Subcutaneous abdominal adipose tissue (tissue), 5 donors: ENCODE results near the gene ENTPD8.
"Not testable (repeated sequence)": the region's sequence is repeated elsewhere in the genome, so short reads cannot be mapped to it uniquely, and the experiment has no call there.

Experiments used
- H3K27ac ChIP-seq: one replicate; pipeline ENCODE4 v1.7.0; 2013; ENCODE audit warnings: low read depth, mild to moderate bottlenecking, inconsistent platforms, low read length, moderate library complexity
- H3K27me3 ChIP-seq, 5 donors: one replicate each; pipeline ENCODE4 v1.7.0; 2013; ENCODE audit warnings: low read length in 5 of 5, inconsistent platforms in 1 of 5; ENCODE audit not compliant: control insufficient read depth in 5 of 5, insufficient read depth in 4 of 5
- H3K36me3 ChIP-seq, 5 donors: one replicate each; pipeline ENCODE4 v1.7.0; 2013; ENCODE audit warnings: low read length in 5 of 5; ENCODE audit not compliant: control insufficient read depth in 5 of 5, insufficient read depth in 5 of 5
- H3K4me1 ChIP-seq, 5 donors: one replicate each; pipeline ENCODE4 v1.7.0; 2013; ENCODE audit warnings: low read length in 5 of 5, mild to moderate bottlenecking in 3 of 5, moderate library complexity in 1 of 5; ENCODE audit not compliant: control insufficient read depth in 5 of 5, insufficient read depth in 5 of 5
- H3K4me3 ChIP-seq, 5 donors: one replicate each; pipeline ENCODE4 v1.7.0; 2013; ENCODE audit warnings: low read length in 5 of 5, low read depth in 1 of 5
- H3K9ac ChIP-seq, 5 donors: one replicate each; pipeline ENCODE4 v1.7.0; 2013; ENCODE audit warnings: low read length in 5 of 5, mild to moderate bottlenecking in 4 of 5, moderate library complexity in 3 of 5
- H3K9me3 ChIP-seq, 5 donors: one replicate each; pipeline ENCODE4 v1.7.0; 2013; ENCODE audit warnings: low read length in 5 of 5; ENCODE audit not compliant: control insufficient read depth in 5 of 5
- donor health status: healthy.
- donor health status: healthy.
- donor health status: healthy.
- donor health status: healthy.
- donor health status: healthy.

ENTPD8 gene

DNA sequence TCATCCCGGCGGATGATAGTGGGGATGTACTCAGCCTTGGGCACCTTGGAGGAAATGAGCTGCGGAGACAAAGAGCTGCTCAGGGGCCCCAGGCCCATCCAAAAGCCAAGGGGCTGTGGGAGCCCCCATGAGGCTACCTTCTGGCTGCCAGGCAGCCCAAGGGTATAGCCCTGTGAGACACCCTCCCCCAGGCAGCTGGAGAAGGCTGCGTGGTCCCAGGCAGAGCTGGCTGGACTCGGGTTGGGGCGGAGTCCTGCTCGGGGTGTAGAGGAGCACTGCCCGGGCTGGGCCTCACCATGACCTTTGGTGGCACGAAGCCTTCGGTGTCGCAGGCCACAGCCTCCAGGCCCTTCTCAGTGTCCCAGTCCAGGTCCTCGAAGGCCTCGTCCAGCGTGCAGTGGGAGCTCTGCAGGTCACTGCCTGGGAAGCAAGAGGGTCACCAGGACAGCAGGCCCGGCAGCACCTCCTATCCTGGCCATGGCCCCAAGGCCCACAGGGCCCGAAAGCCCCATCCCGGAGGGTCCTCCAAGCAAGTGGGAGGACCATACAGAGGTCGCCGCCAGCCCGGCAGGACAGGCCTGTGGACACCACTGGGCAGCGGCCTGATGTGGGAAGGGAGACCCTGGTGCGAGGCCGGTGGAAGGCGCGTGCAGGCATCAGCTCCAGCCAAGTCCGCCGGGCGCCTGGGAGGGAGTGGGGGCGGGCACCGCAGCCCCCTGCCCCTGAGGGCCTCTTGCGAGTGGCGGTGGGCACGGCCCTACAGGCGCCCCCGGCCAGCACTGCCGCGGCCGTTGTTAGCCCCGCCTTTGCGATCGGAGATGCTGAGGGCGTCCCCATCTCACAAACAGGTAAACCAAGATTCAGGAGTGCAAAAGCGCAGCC, 11.8 kb upstream of the ENTPD8 start:
- peaks cover 0 to 32% (median 16%) of the 10 kb centered on the region in 5 donors for H3K36me3 ChIP-seq
- no peaks in the 10 kb centered on the region for H3K27me3 ChIP-seq
- H3K4me3 ChIP-seq, result peak overlapping the region in 3 of 5 donors; percentile 39 to 46 (median 44)
- no peak overlapping the region for H3K27ac ChIP-seq
- H3K9me3 ChIP-seq, result no peaks in the 10 kb centered on the region
- H3K9ac ChIP-seq, result peak overlapping the region in 1 of 5 donors; percentile 35
- peaks cover 0 to 43% (median 30%) of the 10 kb centered on the region in 5 donors for H3K4me1 ChIP-seq

DNA sequence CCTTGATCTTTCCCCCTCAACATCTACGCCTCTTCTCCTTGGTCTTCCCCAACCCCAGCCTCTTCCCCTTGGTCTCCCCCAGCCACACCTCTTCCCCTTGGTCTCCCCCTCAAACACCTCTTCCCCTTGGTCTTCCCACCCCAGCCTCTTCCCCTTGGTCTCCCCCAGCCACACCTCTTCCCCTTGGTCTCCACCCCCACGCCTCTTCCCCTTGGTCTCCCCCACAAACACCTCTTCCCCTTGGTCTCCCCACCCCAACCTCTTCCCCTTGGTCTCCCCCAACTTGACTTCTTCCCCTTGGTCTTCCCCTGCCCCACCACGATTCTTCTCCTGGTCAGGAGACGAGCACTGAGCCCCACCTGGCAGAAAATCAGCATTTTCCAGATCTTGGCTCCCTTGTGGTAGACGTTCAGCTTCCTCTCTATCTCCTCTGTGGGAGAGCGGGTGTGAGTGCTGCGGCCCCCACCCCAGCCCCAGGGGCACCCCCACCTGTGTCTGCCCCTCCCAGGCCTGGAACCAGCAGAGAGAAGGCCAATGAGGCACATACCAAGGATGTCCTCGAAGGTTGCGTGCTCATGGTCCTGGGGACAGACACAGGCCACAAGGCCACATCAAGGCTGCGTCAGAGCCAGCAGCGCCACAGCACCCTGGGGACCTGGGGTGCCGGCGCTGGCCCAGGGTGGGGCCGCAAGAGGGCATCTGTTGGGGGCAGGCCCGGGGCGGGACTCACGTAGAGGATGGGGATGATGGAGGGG, 11.0 kb upstream of the ENTPD8 start:
- H3K27me3 ChIP-seq, result no peaks in the 10 kb centered on the region
- no peak overlapping the region for H3K9ac ChIP-seq
- H3K9me3 ChIP-seq, result no peaks in the 10 kb centered on the region
- no peak overlapping the region for H3K4me3 ChIP-seq
- H3K27ac ChIP-seq, result no peak overlapping the region
- H3K36me3 ChIP-seq, result peaks cover 0 to 29% (median 14%) of the 10 kb centered on the region in 5 donors
- peaks cover 0 to 36% (median 29%) of the 10 kb centered on the region in 5 donors for H3K4me1 ChIP-seq

DNA sequence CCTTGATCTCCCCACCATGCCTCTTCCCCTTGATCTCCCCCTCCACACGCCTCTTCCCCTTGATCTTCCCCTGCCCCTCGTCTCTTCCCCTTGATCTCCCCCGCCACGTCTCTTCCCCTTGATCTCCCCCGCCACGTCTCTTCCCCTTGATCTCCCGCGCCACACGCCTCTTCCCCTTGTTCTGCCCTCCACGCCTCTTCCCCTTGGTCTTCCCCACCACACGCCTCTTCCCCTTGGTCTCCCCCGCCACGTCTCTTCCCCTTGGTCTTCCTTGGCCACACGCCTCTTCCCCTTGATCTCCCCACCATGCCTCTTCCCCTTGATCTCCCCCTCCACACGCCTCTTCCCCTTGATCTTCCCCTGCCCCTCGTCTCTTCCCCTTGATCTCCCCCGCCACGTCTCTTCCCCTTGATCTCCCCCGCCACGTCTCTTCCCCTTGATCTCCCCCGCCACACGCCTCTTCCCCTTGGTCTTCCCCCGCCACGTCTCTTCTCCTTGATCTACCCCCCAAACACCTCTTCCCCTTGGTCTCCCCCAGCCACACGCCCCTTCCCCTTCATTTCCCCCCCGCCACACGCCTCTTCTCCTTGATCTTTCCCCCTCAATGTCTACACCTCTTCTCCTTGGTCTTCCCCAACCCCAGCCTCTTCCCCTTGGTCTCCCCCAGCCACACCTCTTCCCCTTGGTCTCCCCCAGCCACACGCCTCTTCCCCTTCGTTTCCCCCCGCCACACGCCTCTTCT, 10.3 kb upstream of the ENTPD8 start:
- peaks cover 0 to 23% (median 11%) of the 10 kb centered on the region in 5 donors for H3K36me3 ChIP-seq
- not testable (repeated sequence) for H3K27me3 ChIP-seq, H3K4me3 ChIP-seq, H3K27ac ChIP-seq, H3K9me3 ChIP-seq, H3K9ac ChIP-seq
- H3K4me1 ChIP-seq, result peaks cover 0 to 39% (median 25%) of the 10 kb centered on the region in 5 donors

DNA sequence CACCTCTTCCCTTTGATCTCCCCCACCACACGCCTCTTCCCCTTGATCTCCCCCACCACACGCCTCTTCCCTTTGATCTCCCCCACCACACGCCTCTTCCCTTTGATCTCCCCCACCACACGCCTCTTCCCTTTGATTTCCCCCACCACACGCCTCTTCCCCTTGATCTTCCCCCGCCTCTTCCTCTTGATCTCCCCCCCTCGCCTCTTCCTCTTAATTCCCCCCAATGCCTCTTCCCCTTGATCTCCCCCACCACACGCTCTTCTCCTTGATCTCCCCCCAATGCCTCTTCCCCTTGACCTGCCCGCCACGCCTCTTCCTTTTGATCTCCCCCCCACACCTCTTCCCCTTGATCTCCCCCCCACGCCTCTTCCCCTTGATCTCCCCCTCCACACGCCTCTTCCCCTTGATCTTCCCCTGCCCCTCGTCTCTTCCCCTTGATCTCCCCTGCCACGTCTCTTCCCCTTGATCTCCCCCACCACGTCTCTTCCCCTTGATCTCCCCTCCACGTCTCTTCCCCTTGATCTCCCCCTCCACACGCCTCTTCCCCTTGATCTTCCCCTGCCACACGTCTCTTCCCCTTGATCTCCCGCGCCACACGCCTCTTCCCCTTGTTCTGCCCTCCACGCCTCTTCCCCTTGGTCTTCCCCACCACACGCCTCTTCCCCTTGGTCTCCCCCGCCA, 9.5 kb upstream of the ENTPD8 start:
- H3K36me3 ChIP-seq, result peaks cover 0 to 22% (median 11%) of the 10 kb centered on the region in 5 donors
- not testable (repeated sequence) for H3K4me3 ChIP-seq, H3K27ac ChIP-seq, H3K9ac ChIP-seq, H3K27me3 ChIP-seq, H3K9me3 ChIP-seq
- peaks cover 0 to 40% (median 21%) of the 10 kb centered on the region in 5 donors for H3K4me1 ChIP-seq

DNA sequence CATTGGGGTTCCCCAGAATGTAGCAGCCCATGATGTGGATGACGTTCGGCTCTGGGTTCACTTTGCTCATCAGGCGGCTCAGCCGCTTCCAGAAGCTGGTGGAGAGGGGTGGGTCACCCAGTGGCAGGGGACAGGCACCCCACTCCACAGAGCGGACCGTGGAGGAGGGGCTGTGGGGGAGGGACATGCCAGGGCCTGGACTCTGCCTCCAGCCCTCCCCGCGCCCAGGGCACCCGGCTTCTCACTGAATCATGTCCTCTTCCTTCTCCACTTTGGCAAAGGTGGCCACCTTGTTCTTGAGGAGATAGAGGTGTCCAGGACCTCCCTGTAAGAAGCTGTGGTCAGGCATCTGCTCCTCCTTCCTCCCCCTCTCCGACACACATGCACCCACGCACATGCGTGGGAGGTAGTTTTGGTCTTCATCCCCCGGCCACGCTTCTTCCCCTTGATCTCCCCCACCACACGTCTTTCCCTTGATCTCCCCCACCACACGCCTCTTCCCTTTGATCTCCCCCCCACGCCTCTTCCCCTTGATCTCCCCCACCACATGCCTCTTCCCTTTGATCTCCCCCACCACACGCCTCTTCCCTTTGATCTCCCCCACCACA, 8.9 kb upstream of the ENTPD8 start:
- Histone ChIP-seq H3K36me3 (peaks cover 0 to 22% (median 11%) of the 10 kb centered on the region in 5 donors), H3K27ac (no peak overlapping the region), H3K9me3 (no peaks in the 10 kb centered on the region), H3K27me3 (peaks cover 0 to 3% (median 0%) of the 10 kb centered on the region in 5 donors), H3K9ac (no peak overlapping the region), H3K4me3 (no peak overlapping the region), H3K4me1 (peaks cover 0 to 40% (median 25%) of the 10 kb centered on the region in 5 donors)

DNA sequence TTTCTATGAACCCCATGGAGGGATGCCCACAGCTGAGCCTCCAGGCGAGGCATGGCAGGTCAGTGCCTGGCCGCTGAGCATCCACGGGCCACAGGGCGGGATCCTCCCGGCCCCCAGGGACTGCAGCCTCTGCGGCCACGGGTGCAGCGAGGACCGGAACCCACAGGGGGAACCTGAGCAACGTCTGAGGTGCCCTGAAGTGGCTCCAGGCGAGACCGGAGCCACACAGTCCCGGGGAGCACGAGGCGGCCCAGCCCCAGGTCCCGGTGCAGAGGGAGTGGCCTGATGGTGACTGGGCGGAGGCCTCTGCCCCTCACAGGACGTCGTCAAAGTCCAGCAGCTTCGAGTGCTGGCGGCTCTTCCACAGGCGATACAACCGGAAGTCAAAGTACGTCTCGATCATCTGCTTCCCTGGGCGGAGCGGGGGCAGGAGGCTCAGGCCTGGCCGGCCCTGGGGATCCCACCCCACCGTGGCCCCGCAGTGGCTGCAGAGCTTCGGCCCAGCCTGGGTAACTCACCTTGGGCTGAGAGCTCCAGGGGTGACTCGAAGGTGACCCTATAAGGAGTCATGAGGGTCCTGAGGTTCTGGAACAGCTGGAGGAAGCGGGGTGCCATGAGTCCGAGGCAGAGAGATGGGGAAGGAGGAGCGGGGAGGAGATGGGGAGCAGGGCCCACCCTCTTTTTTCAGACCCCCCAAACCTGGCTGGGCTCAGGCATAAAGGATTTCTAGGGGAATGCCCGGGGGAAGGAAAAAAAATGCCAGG, 8.1 kb upstream of the ENTPD8 start:
- Histone ChIP-seq H3K4me3 (no peak overlapping the region), H3K9me3 (no peaks in the 10 kb centered on the region), H3K9ac (no peak overlapping the region), H3K27ac (no peak overlapping the region), H3K27me3 (peaks cover 0 to 3% (median 0%) of the 10 kb centered on the region in 5 donors), H3K36me3 (peaks cover 0 to 22% (median 11%) of the 10 kb centered on the region in 5 donors), H3K4me1 (peaks cover 0 to 32% (median 18%) of the 10 kb centered on the region in 5 donors)

DNA sequence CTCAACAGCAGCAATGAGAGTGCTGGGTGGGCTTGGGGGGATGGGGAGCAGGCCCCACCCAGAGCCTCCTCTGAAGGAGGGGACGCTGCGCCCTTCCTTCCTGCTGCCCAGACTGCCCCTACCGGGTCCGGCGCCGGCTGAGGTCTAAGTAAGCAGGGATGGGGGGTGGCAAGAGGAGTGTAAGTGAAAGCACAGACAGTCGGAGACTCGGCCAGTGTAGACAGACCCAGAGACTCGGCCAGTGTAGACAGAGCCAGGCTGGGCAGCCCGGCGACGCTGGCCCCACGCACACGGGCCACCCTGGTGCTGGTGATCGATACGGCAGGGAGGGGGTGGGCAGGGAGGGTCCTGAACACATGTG, 7.4 kb upstream of the ENTPD8 start:
- peaks cover 0 to 22% (median 11%) of the 10 kb centered on the region in 5 donors for H3K36me3 ChIP-seq

DNA sequence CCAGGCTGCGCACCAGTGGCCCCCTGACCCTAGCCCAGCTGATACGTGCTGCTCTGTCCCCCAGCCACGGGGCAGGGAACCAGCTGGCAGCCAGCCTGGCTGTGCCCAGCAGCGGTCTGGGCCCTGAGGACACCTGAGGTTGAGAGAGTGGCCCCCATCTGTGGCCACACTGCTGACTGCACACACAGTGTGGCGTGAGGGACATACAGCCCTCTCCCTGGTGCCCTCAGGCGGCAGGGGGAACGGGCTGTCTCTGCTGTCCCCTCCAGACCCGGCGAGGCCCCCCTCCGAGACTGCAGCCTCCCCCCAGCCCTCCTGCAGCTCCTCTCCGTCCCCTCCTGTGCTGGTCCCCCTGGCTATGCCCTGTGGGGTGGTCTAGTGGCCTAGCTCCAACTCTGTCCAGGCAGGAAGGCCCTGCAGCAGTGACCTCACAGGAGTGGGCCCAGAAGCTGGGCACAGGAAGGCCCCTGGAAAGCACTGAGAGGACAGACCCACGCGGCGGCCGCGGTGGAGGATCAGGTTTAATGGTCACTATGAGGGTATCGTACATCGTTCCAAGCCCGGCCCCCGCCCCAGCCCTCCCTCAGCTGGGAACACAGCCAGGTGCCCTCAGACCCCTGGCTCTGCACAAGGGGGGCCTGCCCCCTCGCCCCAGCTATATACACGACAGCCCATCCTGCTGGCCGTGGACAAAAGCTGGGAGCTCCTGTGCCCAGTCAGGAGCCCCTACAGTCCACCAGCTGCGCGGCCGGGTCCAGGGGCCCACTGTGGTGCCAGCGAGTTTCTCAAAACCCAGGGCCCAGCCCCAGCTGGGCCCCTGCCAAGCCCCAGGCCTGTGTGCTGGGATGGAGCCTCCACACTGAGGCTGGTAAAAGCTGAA, 6.8 kb upstream of the ENTPD8 start:
- H3K27ac ChIP-seq, result no peak overlapping the region
- H3K9me3 ChIP-seq, result no peaks in the 10 kb centered on the region
- H3K36me3 ChIP-seq, result peaks cover 0 to 20% (median 11%) of the 10 kb centered on the region in 5 donors
- H3K27me3 ChIP-seq, result peaks cover 0 to 3% (median 0%) of the 10 kb centered on the region in 5 donors
- no peak overlapping the region for H3K9ac ChIP-seq
- H3K4me1 ChIP-seq, result peaks cover 0 to 24% (median 14%) of the 10 kb centered on the region in 5 donors
- H3K4me3 ChIP-seq, result no peak overlapping the region

More for the DNA sequence above, 7.4 kb upstream of the ENTPD8 start:
- Histone ChIP-seq H3K9ac (no peak overlapping the region), H3K9me3 (no peaks in the 10 kb centered on the region), H3K27ac (no peak overlapping the region), H3K4me3 (no peak overlapping the region), H3K27me3 (peaks cover 0 to 3% (median 0%) of the 10 kb centered on the region in 5 donors), H3K4me1 (peaks cover 0 to 29% (median 15%) of the 10 kb centered on the region in 5 donors)
